HG02763 (cell line): ENCODE measurements around the gene TECPR2.
"Not testable (repeated sequence)": the region's sequence is repeated elsewhere in the genome, so short reads cannot be mapped to it uniquely, and the experiment has no call there.

Experiments
- ATAC-seq: cut with Tn5 transposase; IDR thresholded peaks from one replicate; pipeline ENCODE4 v1.9.1; 2021; ENCODE audit warnings: mild to moderate bottlenecking, moderate library complexity; ENCODE audit not compliant: unreplicated experiment

The TECPR2 gene

GRCh38 chr14:102507857-102508312, 145.1 kb downstream of the TECPR2 start:
- ATAC-seq, result no peak

- no peak for ATAC-seq
Measured at GRCh38 chr14:102508410-102508773, 145.7 kb downstream of the TECPR2 start.

GRCh38 chr14:102508774-102509745, 146.3 kb downstream of the TECPR2 start:
- no peak for ATAC-seq

GRCh38 chr14:102509746-102510615, 147.2 kb downstream of the TECPR2 start, which contains the start of gene ANKRD9:
Gene ANKRD9 (minus strand): TSS chr14:102509776. CDS start chr14:102507889, 1,887 bp downstream.
- peak; percentile 79 for ATAC-seq

- ATAC-seq, result no peak
Measured at GRCh38 chr14:102510616-102511520, 148.1 kb downstream of the TECPR2 start.

- no peak for ATAC-seq
Measured at GRCh38 chr14:102511538-102511937, 148.8 kb downstream of the TECPR2 start.

GRCh38 chr14:102512793-102513300, 150.1 kb downstream of the TECPR2 start:
- no peak for ATAC-seq

- ATAC-seq, result no peak
Measured at GRCh38 chr14:102513899-102514772, 151.4 kb downstream of the TECPR2 start.

- ATAC-seq, result no peak
Measured at GRCh38 chr14:102514987-102515733, 152.4 kb downstream of the TECPR2 start.

- ATAC-seq, result no peak
Measured at GRCh38 chr14:102516531-102517391, 154.0 kb downstream of the TECPR2 start.

GRCh38 chr14:102517392-102518062, 154.8 kb downstream of the TECPR2 start:
- ATAC-seq, result no peak

GRCh38 chr14:102518063-102518648, 155.4 kb downstream of the TECPR2 start:
- no peak for ATAC-seq

GRCh38 chr14:102519709-102520108, 157.0 kb downstream of the TECPR2 start:
- not testable (repeated sequence) for ATAC-seq

GRCh38 chr14:102523200-102523568, 160.4 kb downstream of the TECPR2 start:
- no peak for ATAC-seq

- no peak for ATAC-seq
Measured at GRCh38 chr14:102523569-102524450, 161.1 kb downstream of the TECPR2 start.
